ENCODE measurements around the gene BTBD16.

The BTBD16 gene

GRCh38 chr10:122301055-122301810, 30.1 kb downstream of the BTBD16 start:
- TF ChIP-seq ZNF274 (IDR thresholded peaks at IDR 0.05; ENCODE audit: low read depth, low read length), result no peak
- H3K4me3 ChIP-seq (ENCODE audit: low read length), result no peak overlapping the region

GRCh38 chr10:122301811-122302115, 30.7 kb downstream of the BTBD16 start:
- no peak overlapping the region for H3K4me3 ChIP-seq (ENCODE audit: low read length)
- TF ChIP-seq ZNF274 (IDR thresholded peaks at IDR 0.05; ENCODE audit: low read depth, low read length), result no peak

GRCh38 chr10:122302315-122302714, 31.2 kb downstream of the BTBD16 start:
- no peak overlapping the region for H3K4me3 ChIP-seq (ENCODE audit: low read length)
- TF ChIP-seq ZNF274 (IDR thresholded peaks at IDR 0.05; ENCODE audit: low read depth, low read length), result no peak

GRCh38 chr10:122303271-122304053, 32.4 kb downstream of the BTBD16 start:
- no peak for TF ChIP-seq ZNF274 (IDR thresholded peaks at IDR 0.05; ENCODE audit: low read depth, low read length)
- no peak overlapping the region for H3K4me3 ChIP-seq (ENCODE audit: low read length)

- H3K4me3 ChIP-seq (ENCODE audit: low read length), result no peak overlapping the region
- no peak for TF ChIP-seq ZNF274 (IDR thresholded peaks at IDR 0.05; ENCODE audit: low read depth, low read length)
These were observed 33.0 kb downstream of the BTBD16 start for GRCh38 chr10:122304054-122304579.

- TF ChIP-seq ZNF274 (IDR thresholded peaks at IDR 0.05; ENCODE audit: low read depth, low read length), result no peak
- H3K4me3 ChIP-seq (ENCODE audit: low read length), result no peak overlapping the region
These were observed 35.2 kb downstream of the BTBD16 start for GRCh38 chr10:122306282-122306681.

GRCh38 chr10:122306744-122307143, 35.6 kb downstream of the BTBD16 start:
- H3K4me3 ChIP-seq (ENCODE audit: low read length), result no peak overlapping the region
- TF ChIP-seq ZNF274 (IDR thresholded peaks at IDR 0.05; ENCODE audit: low read depth, low read length), result no peak

- no peak for TF ChIP-seq ZNF274 (IDR thresholded peaks at IDR 0.05; ENCODE audit: low read depth, low read length)
- H3K4me3 ChIP-seq (ENCODE audit: low read length), result no peak overlapping the region
These were observed 36.7 kb downstream of the BTBD16 start for GRCh38 chr10:122307669-122308416.

GRCh38 chr10:122308417-122309141, 37.5 kb downstream of the BTBD16 start:
- no peak overlapping the region for H3K4me3 ChIP-seq (ENCODE audit: low read length)
- TF ChIP-seq ZNF274 (IDR thresholded peaks at IDR 0.05; ENCODE audit: low read depth, low read length), result no peak

- no peak overlapping the region for H3K4me3 ChIP-seq (ENCODE audit: low read length)
- no peak for TF ChIP-seq ZNF274 (IDR thresholded peaks at IDR 0.05; ENCODE audit: low read depth, low read length)
These were observed 39.4 kb downstream of the BTBD16 start for GRCh38 chr10:122310311-122311050.

- no peak for TF ChIP-seq ZNF274 (IDR thresholded peaks at IDR 0.05; ENCODE audit: low read depth, low read length)
These were observed 39.9 kb downstream of the BTBD16 start for GRCh38 chr10:122311051-122311410.

GRCh38 chr10:122311716-122312115, 40.6 kb downstream of the BTBD16 start:
- no peak overlapping the region for H3K4me3 ChIP-seq (ENCODE audit: low read length)
- no peak for TF ChIP-seq ZNF274 (IDR thresholded peaks at IDR 0.05; ENCODE audit: low read depth, low read length)

More at GRCh38 chr10:122311051-122311410, 39.9 kb downstream of the BTBD16 start:
- no peak overlapping the region for H3K4me3 ChIP-seq (ENCODE audit: low read length)

- H3K4me3 ChIP-seq (ENCODE audit: low read length), result no peak overlapping the region
- no peak for TF ChIP-seq ZNF274 (IDR thresholded peaks at IDR 0.05; ENCODE audit: low read depth, low read length)
These were observed 45.3 kb downstream of the BTBD16 start for GRCh38 chr10:122316224-122316884.

All from GM08714 (cell line).